Bronchial epithelial cell (primary cell): Measurements from ENCODE around the gene HLA-F. TPM values are rescaled to one million over a fixed set of nuclear protein-coding genes. Genes with fewer than 3 reads are reported as not detected.

Experiments
- DNase-seq: peaks from one replicate; pipeline ENCODE4 v3.0.0-alpha.2; 2010; ENCODE audit warnings: low read depth
- FAIRE-seq: peaks from 2 replicates; lab custom pipeline; 2011; peaks lifted over from hg19 to GRCh38; lab: Jason Lieb, UNC
- H3K27me3 ChIP-seq: 2 replicates; pipeline ENCODE4 v1.5.1; 2011; ENCODE audit warnings: low read length; ENCODE audit not compliant: control insufficient read depth, insufficient read depth
- H3K36me3 ChIP-seq: 2 replicates; pipeline ENCODE4 v1.5.1; 2011; ENCODE audit warnings: low read length; ENCODE audit not compliant: control insufficient read depth, insufficient read depth
- H3K4me3 ChIP-seq: 2 replicates; pipeline ENCODE4 v1.5.1; 2011; ENCODE audit warnings: mild to moderate bottlenecking, low read depth, low read length, control low read depth
- total RNA-seq: library from RNA; depleted of rRNA; stranded (reverse); fragments of >200 nt; gene quantifications from 2 replicates; pipeline ENCODE4 v1.2.1, GENCODE V29; 2014
- TF ChIP-seq, protein P1 (sequence below): IDR thresholded peaks from 2 replicates; pipeline ENCODE4 v1.5.1; 2011; ENCODE audit warnings: mild to moderate bottlenecking, moderate library complexity, low read length, control low read depth, inconsistent platforms; ENCODE audit not compliant: insufficient read depth, severe bottlenecking

HLA-F gene
- total RNA-seq, 1 donor from 2014 or later: 14.2 TPM

DNA sequence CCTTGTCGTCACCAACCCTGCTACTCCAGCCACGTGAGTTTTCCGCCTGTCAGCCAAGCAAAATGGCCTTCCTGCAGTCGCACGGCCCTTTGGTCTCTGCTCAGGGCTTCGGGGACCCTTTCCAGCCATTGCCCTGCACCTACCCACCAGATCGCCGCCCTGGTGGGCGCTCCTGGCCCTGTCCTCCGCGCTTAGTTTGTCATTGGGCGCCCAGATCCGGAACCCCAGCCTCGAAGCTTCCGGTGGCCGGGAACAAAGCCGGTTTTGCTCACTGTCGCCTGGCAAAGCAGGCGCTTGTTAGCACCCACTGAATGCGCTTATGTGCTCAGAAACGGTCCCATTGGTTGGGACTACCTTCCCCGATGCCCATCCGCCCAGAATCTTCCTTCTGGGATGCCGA is 42.8 kb upstream of the HLA-F start:
- Histone ChIP-seq H3K27me3 (no peaks in the 10 kb centered on the region), H3K4me3 (no peak overlapping the region), H3K36me3 (no peaks in the 10 kb centered on the region)
- DNase-seq (no peak), FAIRE-seq (no peak)
- TF ChIP-seq, protein P1, sequence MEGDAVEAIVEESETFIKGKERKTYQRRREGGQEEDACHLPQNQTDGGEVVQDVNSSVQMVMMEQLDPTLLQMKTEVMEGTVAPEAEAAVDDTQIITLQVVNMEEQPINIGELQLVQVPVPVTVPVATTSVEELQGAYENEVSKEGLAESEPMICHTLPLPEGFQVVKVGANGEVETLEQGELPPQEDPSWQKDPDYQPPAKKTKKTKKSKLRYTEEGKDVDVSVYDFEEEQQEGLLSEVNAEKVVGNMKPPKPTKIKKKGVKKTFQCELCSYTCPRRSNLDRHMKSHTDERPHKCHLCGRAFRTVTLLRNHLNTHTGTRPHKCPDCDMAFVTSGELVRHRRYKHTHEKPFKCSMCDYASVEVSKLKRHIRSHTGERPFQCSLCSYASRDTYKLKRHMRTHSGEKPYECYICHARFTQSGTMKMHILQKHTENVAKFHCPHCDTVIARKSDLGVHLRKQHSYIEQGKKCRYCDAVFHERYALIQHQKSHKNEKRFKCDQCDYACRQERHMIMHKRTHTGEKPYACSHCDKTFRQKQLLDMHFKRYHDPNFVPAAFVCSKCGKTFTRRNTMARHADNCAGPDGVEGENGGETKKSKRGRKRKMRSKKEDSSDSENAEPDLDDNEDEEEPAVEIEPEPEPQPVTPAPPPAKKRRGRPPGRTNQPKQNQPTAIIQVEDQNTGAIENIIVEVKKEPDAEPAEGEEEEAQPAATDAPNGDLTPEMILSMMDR: no peak

DNA sequence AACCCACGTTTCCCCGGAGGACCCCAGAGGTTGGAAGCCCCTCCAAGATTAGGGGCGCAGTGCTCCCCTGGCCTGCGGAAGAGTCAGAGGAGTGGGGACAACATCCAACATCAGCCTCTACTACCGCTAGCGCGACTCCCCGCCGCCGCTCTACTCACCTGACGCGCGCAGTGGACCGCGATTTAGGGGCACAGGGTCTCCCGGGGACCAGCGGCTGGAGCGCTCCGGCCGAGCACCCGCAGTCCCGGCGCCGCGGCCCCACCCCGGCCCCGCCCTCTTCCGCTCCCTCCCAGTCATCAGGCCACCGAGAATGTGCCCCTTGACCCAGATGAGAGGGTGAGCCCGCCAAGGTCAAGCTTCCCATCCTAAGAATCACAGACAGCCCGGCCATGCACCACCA is 42.3 kb upstream of the HLA-F start, which contains the start of gene ZFP57:
Gene ZFP57 (minus strand): TSS at position 249 of the 400 bp plus-strand sequence. CDS start 4,149 bp downstream, outside the sequence.
- FAIRE-seq: no peak
- DNase-seq: no peak
- H3K4me3 ChIP-seq: no peak within 1 kb of the TSS

DNA sequence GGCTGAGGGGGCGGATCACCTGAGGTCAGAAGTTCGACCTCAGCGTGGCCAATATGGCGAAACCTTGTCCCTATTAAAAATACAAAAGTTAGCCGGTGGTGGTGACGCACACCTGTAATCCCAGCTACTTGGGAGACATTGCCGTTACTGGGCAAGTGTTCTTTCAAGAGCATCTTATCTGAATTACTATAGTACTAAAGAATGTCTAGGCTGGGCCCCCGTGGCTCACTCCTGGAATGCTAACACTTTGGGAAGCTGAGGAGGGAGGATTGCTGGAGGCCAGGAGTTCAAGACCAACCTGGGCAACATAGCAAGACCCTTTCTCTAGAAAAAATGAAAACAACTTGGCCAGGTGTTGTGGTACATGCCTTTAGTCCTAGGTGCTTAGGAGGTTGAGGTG is 41.4 kb upstream of the HLA-F start:
- no peaks in the 10 kb centered on the region for H3K36me3 ChIP-seq
- no peak for DNase-seq
- TF ChIP-seq, protein P1: no peak
- no peak for FAIRE-seq
- H3K4me3 ChIP-seq: no peak overlapping the region
- H3K27me3 ChIP-seq: no peaks in the 10 kb centered on the region

More for the DNA sequence above, 42.3 kb upstream of the HLA-F start, which contains the start of gene ZFP57:
- TF ChIP-seq, protein P1: no peak
- H3K27me3 ChIP-seq: no peaks in the 10 kb centered on the region
- no peaks in the 10 kb centered on the region for H3K36me3 ChIP-seq

DNA sequence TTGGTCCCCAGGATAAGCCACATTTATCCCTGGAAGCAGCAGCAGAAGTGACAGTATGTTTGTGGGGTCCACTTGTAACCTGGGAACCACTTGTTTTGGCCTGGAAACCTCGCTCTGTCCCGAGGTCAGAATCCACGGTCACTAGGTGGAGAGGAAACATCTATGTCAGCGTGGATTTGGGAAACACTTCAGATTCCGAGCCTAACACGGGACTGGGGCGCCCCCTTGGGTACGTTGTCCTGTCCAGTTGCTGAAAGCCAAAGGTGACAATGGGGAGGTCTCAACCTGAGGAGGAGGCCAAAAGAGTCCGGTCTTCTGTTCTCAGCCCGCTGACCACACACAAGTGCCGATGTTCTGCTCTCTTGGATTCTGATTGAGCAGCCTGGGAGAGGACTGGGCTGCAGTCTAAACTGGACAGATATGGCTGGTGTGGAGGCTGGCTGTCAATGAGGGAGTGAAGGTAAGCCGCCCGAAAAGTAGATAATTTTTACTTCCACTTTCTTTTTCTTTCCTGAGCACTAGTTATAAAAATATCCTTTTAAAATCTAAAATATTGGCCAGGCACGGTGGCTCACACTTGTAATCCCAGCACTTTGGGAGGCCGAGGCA is 37.4 kb upstream of the HLA-F start:
- Histone ChIP-seq H3K4me3 (no peak overlapping the region), H3K27me3 (no peaks in the 10 kb centered on the region), H3K36me3 (no peaks in the 10 kb centered on the region)
- TF ChIP-seq, protein P1: peak; percentile 46
- FAIRE-seq (no peak), DNase-seq (peak; percentile 20)

DNA sequence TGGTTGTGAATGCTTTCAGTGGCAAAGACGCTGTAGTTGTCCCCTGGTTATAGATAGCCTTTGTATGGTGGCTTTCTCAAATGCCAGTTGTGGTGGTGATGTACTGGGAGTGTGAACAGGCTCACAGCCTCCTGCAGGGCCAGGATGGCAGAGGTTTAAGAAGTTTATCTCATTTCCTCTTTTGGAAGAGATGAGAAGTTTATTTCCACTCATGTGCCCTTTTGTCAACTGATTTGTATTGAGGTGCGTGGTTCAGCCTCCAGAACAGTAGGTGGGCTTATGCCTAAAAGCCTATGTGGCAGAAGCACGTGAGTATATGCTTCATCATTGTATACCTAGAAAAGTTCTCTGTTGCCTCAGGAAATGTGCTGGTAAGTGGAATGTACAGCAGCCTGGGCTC is 28.6 kb upstream of the HLA-F start:
- TF ChIP-seq, protein P1: no peak
- DNase-seq (no peak), FAIRE-seq (no peak)
- Histone ChIP-seq H3K4me3 (no peak overlapping the region), H3K27me3 (peaks cover 3% of the 10 kb centered on the region), H3K36me3 (no peaks in the 10 kb centered on the region)
